Measurements from ENCODE around the gene PAN3.

PAN3 gene

DNA sequence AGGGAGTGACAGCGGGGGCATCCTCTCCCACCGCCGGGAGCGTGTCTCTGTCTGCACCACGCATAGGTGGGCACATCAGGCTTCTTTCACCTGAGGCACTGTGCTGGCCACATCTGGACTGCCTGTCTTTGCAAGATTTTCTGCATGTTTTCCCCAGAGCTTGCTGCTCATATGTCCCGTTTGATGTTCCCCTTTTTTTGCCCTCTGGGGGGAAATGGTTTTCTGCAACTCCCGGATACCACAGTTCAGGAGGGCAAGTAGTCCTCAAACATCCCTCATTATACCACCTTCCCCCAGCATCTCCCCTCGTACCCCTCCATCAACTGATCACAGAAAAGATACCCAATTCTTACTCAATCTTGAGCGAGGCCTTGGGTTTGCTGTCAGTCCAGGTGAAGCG is 168.0 kb downstream of the PAN3 start:
- DNase-seq (ENCODE audit: low read depth in 2 of 2) = no peak

DNA sequence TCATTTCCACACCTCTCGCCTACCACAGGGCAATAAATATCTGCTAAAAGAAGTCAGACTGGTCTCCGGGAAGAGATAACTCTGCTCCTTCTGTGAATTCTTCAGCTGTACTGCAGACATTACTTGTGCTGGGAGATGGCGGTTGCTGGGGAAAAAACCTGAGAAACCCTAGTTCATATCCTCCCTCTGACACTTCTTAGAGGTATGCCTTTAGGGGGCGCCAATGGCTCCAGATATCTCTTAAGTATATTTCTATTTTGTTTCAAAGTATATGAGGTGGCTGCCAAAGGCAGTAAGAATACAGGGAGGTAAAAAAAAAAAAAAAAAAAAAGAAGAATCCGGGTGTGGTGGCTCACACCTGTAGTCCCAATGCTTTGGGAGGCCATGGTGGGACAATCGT is 175.2 kb downstream of the PAN3 start:
- DNase-seq (ENCODE audit: low read depth in 2 of 2) = no peak

GRCh38 chr13:28314879-28315278 is 176.5 kb downstream of the PAN3 start:
- no peak for DNase-seq (ENCODE audit: low read depth in 2 of 2)

GRCh38 chr13:28316129-28316528 is 177.8 kb downstream of the PAN3 start:
- DNase-seq (ENCODE audit: low read depth in 2 of 2) = no peak

GRCh38 chr13:28316836-28317235 is 178.5 kb downstream of the PAN3 start:
- DNase-seq (ENCODE audit: low read depth in 2 of 2) = no peak

- no peak for DNase-seq (ENCODE audit: low read depth in 2 of 2)
Observed at GRCh38 chr13:28318496-28318895, 180.2 kb downstream of the PAN3 start.

DNA sequence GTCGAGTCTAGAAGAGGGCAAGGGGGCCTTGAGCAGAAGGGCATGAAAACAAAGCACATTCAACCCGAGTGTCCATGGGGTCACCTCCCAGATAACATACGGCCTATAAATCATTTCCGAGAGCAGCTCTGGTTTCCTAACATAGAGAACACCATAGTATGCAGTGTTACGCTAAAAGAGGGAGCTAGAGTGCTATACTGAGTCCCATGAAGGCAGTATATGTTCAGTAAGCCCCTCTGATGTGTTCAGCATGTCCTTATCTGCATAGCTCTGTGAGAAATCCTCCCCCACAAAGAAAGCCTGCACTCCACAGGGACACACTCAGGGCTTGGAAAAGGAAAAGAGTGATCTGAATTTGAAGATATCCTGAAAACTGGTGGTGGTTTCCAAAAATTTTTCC is 181.2 kb downstream of the PAN3 start:
- DNase-seq (ENCODE audit: low read depth in 2 of 2) = no peak

DNA sequence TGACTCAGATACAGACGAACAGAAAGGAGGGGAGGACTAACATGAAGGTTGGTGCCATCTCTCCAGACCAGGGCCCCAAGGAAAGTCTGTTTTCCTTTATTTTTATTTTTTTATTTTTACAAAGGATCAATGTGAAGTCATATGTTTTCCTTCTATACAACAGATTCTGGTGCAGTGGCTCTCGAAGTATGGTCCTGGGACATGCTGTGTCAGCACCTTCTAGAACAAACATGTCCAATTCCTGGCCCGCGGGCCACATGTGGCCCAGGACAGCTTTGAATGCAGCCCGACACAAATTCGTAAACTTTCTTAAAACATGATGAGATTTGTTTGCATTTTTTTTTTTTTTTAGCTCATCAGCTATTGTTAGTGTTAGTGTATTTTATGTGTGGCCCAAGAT is 181.9 kb downstream of the PAN3 start:
- DNase-seq (ENCODE audit: low read depth in 2 of 2) = no peak

DNA sequence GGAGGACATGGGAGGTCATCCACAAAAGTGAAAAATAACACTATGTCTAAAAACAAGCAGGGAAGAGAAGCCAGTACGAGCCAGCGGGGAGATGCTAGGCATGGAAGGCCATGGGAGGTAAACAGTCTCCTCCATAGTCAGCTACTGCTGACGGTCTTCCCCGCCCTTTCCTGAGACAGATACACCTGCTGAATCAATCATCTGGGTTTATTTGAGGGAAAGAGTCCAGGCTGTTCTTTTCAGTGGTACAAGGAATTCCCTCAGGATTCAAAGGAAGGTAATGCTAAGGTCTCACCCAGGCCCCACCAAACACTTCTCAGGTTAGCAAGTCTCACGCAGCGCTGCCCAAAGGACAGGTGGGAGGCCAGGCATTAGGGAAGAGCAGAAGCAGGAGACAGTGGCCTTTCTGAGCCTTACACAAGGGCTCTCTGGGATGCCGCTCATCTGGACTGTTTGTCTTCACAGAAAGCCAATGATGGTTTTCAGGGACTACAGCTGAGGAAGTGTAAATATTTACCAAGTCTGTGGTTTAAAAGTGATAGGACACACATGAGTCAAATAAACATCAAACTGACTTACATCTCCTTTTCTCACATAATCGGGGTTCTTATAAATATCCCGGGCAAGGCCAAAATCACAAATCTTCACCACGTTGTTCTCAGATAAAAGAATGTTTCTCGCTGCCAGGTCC is 182.7 kb downstream of the PAN3 start:
- no peak for DNase-seq (ENCODE audit: low read depth in 2 of 2)

GRCh38 chr13:28321756-28322155 is 183.4 kb downstream of the PAN3 start:
- DNase-seq (ENCODE audit: low read depth in 2 of 2) = no peak

GRCh38 chr13:28322256-28322905 is 184.0 kb downstream of the PAN3 start:
- DNase-seq (ENCODE audit: low read depth in 2 of 2) = no peak

- peak; percentile 5 to 36 for DNase-seq (ENCODE audit: low read depth in 2 of 2)
Observed at GRCh38 chr13:28324181-28324789, 185.9 kb downstream of the PAN3 start.

DNA sequence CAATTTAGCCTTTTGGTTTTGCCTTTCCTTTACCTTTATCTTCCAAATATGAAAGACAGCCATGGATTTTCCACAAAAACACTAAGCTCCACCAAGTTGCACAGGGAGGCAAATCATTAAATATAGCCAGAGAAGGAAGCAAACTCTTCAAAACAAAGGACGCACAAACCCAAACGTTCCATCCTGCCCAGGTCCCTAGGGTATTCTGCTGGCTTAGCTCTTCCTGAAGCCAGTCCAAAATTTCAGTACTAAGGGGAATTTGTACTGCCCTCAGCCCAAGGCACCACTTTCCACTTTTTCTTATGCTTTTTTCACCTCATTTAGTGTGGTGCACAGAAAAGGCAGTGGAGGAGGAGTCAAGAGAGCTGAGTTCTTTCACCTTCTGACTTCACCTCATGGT is 186.7 kb downstream of the PAN3 start:
- no peak for DNase-seq (ENCODE audit: low read depth in 2 of 2)

GRCh38 chr13:28326056-28326455 is 187.7 kb downstream of the PAN3 start:
- no peak for DNase-seq (ENCODE audit: low read depth in 2 of 2)

GRCh38 chr13:28327373-28328270 is 189.3 kb downstream of the PAN3 start:
- no peak for DNase-seq (ENCODE audit: low read depth in 2 of 2)

DNA sequence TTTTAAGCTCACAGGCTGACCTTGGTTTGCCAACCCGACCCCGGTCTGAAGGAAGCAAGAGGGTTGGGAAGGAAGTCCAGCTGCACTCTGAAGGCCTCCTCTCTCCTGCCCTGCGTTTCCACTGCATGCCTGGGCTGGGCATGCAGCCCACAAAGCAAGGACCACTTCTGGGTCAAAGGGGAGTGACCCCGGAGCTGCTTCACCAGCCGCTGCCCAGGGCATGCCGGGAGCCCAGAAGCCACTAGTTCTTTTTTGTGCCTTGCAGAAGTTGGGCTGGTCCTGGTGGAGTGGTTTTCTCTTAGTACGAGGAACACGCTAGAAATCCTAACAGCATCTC is 189.9 kb downstream of the PAN3 start:
- DNase-seq (ENCODE audit: low read depth in 2 of 2) = no peak

DNA sequence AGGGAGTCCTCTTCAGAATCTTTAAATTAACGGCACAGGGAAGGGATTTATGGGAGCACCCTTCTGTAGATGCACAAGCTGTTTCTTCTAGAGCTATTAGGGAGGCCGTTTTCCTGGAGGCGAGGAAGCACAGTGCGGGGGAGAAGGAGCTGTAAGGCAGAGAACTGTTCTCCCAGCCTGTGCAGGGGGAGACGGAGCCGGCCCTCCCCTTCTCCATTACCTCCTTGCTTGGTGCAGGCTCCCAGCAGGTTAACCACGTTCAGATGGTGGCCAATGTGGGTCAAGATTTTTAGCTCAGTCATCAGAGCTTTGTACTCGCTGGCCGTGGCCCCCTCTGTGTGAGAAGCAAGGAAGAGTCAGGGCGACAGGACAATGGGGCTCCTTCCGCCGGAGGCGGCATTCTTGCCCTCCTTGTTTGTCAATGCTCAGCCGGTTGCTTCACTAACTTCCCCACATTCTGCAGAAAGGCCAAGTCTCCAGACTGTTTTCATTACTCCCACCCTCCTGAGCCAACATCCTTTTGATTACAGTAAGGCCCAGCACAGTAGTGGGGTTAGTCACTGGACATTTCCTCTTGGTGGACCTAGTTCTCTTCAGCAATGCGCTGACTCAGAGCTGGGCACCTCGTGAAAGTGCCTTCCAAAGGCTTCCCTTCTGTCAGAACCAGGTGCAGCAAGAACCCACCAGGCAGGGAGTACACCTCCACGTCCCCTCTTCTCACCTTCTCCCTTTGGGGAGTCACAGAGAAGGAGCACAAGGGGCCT is 191.2 kb downstream of the PAN3 start:
- DNase-seq (ENCODE audit: low read depth in 2 of 2) = no peak

GRCh38 chr13:28333204-28333881 is 195.0 kb downstream of the PAN3 start:
- DNase-seq (ENCODE audit: low read depth in 2 of 2) = no peak

GRCh38 chr13:28336193-28336657 is 197.9 kb downstream of the PAN3 start:
- no peak for DNase-seq (ENCODE audit: low read depth in 2 of 2)

DNA sequence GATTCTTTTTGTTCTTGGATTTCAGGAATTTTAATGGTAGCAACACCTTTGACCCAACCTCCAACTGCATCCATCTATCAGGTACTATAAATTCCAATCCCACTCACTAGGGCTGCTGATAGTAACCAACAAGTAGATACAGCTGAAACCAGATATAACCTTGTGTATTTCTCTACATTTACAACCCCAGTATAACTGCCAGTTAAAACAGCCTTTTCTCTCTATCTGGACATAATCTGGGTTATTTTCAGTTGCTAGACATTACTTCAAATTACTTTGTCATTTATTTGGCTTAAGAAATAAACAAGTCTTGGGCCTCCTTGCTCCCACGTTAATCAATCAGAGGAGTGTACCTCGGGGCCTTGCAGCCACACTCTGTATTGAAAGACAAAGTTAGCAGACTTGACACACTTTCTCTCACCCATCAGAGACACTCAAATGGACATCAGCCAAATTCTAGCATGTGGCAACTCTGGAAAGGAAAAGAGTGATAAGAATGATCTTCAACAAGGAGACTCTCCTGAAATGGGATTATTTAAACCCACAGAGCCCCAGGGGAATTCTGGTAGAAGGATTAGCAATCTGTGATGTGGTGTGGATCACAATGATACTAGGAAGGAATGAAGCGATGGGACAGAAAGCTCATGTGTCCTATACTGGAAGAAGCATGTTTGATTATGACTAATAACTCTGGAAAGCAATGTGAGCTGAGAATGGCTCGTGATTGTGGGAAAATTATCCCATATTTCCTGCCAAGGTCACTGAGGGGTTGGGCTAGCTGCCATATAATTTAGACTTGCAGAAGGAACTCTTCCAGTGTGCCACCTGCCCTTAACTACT is 199.0 kb downstream of the PAN3 start:
- no peak for DNase-seq (ENCODE audit: low read depth in 2 of 2)
